Stimulated activated memory B cell treated with anti-CD40 and anti-IgM and Interleukin-4, amounts not matched to agents 10 μg/mL and 1 μg/mL and 100 μg/mL, for 72 hours (primary cell): ENCODE results near the gene DNAAF3.

Source experiments
- ATAC-seq: fragments of 150-1000 bp; cut with Tn5 transposase; 2 replicates; pipeline ENCODE4 v1.10.0; 2021
- H3K27ac Mint-ChIP-seq: one replicate; pipeline ENCODE4 v1.8.0; 2022; ENCODE audit warnings: mild to moderate bottlenecking, mixed read lengths
- H3K27me3 Mint-ChIP-seq: one replicate; pipeline ENCODE4 v1.8.0; 2022; ENCODE audit warnings: mixed read lengths
- H3K36me3 Mint-ChIP-seq: one replicate; pipeline ENCODE4 v1.8.0; 2022; ENCODE audit warnings: mixed read lengths
- H3K4me1 Mint-ChIP-seq: one replicate; pipeline ENCODE4 v1.8.0; 2022; ENCODE audit warnings: mixed read lengths
- H3K4me3 Mint-ChIP-seq: one replicate; pipeline ENCODE4 v1.8.0; 2022; ENCODE audit warnings: mild to moderate bottlenecking, moderate library complexity, mixed read lengths
- H3K9me3 Mint-ChIP-seq: one replicate; pipeline ENCODE4 v1.8.0; 2022; ENCODE audit warnings: mixed read lengths

The DNAAF3 gene

GRCh38 chr19:55117663-55118391 lies 48.6 kb downstream of the DNAAF3 start:
- ATAC-seq = peak; percentile 97
- Mint-ChIP-seq H3K27ac (peak overlapping the region; percentile 87), H3K36me3 (peaks cover 6% of the 10 kb centered on the region), H3K27me3 (peaks cover 3% of the 10 kb centered on the region), H3K4me1 (peaks cover 41% of the 10 kb centered on the region), H3K4me3 (peak overlapping the region; percentile 89), H3K9me3 (no peaks in the 10 kb centered on the region)

- no peaks in the 10 kb centered on the region for H3K9me3 Mint-ChIP-seq
These were observed 49.4 kb downstream of the DNAAF3 start, which contains the start of gene PPP1R12C for GRCh38 chr19:55116859-55117662. PPP1R12C (minus strand) TSS chr19:55117637; CDS start chr19:55117543, 94 bp downstream.

GRCh38 chr19:55116232-55116858 lies 50.1 kb downstream of the DNAAF3 start:
- peaks cover 42% of the 10 kb centered on the region for H3K4me1 Mint-ChIP-seq

More at GRCh38 chr19:55116859-55117662, 49.4 kb downstream of the DNAAF3 start, which contains the start of gene PPP1R12C:
- H3K27me3 Mint-ChIP-seq = no peaks in the 10 kb centered on the region
- H3K4me3 Mint-ChIP-seq = peak within 1 kb of the TSS; percentile 89
- H3K36me3 Mint-ChIP-seq = peaks cover 6% of the 10 kb centered on the region
- peak within 1 kb of the TSS; percentile 87 for H3K27ac Mint-ChIP-seq
- H3K4me1 Mint-ChIP-seq = peaks cover 42% of the 10 kb centered on the region
- peak; percentile 40 for ATAC-seq

GRCh38 chr19:55115446-55116065 lies 50.9 kb downstream of the DNAAF3 start:
- H3K36me3 Mint-ChIP-seq = peaks cover 12% of the 10 kb centered on the region

More at GRCh38 chr19:55116232-55116858, 50.1 kb downstream of the DNAAF3 start:
- Mint-ChIP-seq H3K4me3 (peak overlapping the region; percentile 88), H3K36me3 (peaks cover 6% of the 10 kb centered on the region), H3K27me3 (no peaks in the 10 kb centered on the region), H3K9me3 (no peaks in the 10 kb centered on the region), H3K27ac (peak overlapping the region; percentile 87)
- peak; percentile 34 for ATAC-seq

GRCh38 chr19:55114566-55115145 lies 51.8 kb downstream of the DNAAF3 start:
- H3K27ac Mint-ChIP-seq = no peak overlapping the region
- H3K36me3 Mint-ChIP-seq = peaks cover 20% of the 10 kb centered on the region
- H3K9me3 Mint-ChIP-seq = no peaks in the 10 kb centered on the region
- ATAC-seq = no peak
- H3K4me3 Mint-ChIP-seq = peak overlapping the region; percentile 59
- H3K4me1 Mint-ChIP-seq = peaks cover 53% of the 10 kb centered on the region
- no peaks in the 10 kb centered on the region for H3K27me3 Mint-ChIP-seq

More at GRCh38 chr19:55115446-55116065, 50.9 kb downstream of the DNAAF3 start:
- Mint-ChIP-seq H3K4me3 (peak overlapping the region; percentile 88), H3K27ac (peak overlapping the region; percentile 87), H3K4me1 (peaks cover 48% of the 10 kb centered on the region), H3K9me3 (no peaks in the 10 kb centered on the region), H3K27me3 (no peaks in the 10 kb centered on the region)
- ATAC-seq = no peak

GRCh38 chr19:55113570-55114039 lies 52.8 kb downstream of the DNAAF3 start:
- Mint-ChIP-seq H3K36me3 (peaks cover 30% of the 10 kb centered on the region), H3K4me1 (peaks cover 53% of the 10 kb centered on the region), H3K9me3 (no peaks in the 10 kb centered on the region), H3K4me3 (no peak overlapping the region), H3K27ac (no peak overlapping the region), H3K27me3 (no peaks in the 10 kb centered on the region)
- ATAC-seq = no peak

- Mint-ChIP-seq H3K4me1 (peaks cover 53% of the 10 kb centered on the region), H3K4me3 (no peak overlapping the region), H3K9me3 (no peaks in the 10 kb centered on the region), H3K27me3 (no peaks in the 10 kb centered on the region), H3K27ac (peak overlapping the region; percentile 9), H3K36me3 (peaks cover 35% of the 10 kb centered on the region)
- no peak for ATAC-seq
These were observed 53.4 kb downstream of the DNAAF3 start for GRCh38 chr19:55112777-55113569.

- Mint-ChIP-seq H3K4me1 (peaks cover 53% of the 10 kb centered on the region), H3K27ac (no peak overlapping the region), H3K4me3 (no peak overlapping the region), H3K36me3 (peaks cover 35% of the 10 kb centered on the region), H3K9me3 (no peaks in the 10 kb centered on the region), H3K27me3 (no peaks in the 10 kb centered on the region)
- no peak for ATAC-seq
These were observed 54.1 kb downstream of the DNAAF3 start for GRCh38 chr19:55112246-55112776.

GRCh38 chr19:55111238-55111831 lies 55.1 kb downstream of the DNAAF3 start:
- Mint-ChIP-seq H3K27me3 (no peaks in the 10 kb centered on the region), H3K9me3 (no peaks in the 10 kb centered on the region), H3K4me3 (no peak overlapping the region), H3K4me1 (peaks cover 53% of the 10 kb centered on the region), H3K27ac (no peak overlapping the region), H3K36me3 (peaks cover 36% of the 10 kb centered on the region)
- no peak for ATAC-seq

- Mint-ChIP-seq H3K4me3 (no peak overlapping the region), H3K36me3 (peaks cover 43% of the 10 kb centered on the region), H3K27me3 (no peaks in the 10 kb centered on the region), H3K27ac (no peak overlapping the region), H3K4me1 (peaks cover 38% of the 10 kb centered on the region), H3K9me3 (no peaks in the 10 kb centered on the region)
- ATAC-seq = peak; percentile 22
These were observed 56.7 kb downstream of the DNAAF3 start for GRCh38 chr19:55109527-55110291.
